Vagina (tissue), 2 donors: ENCODE results near the gene PIAS1. TPM values are rescaled to one million over a fixed set of nuclear protein-coding genes. Genes with fewer than 3 reads are reported as not detected.

Experiments
- DNase-seq, 2 donors: peaks; one replicate each; pipeline ENCODE4 v3.0.0-alpha.2; 2017; ENCODE audit errors: extremely low spot score in 2 of 2
- H3K27ac ChIP-seq: fragments of 200-600 bp; sonication (generic); one replicate; pipeline ENCODE4 v1.5.1; 2019
- H3K27me3 ChIP-seq: fragments of 200-600 bp; sonication (generic); one replicate; pipeline ENCODE4 v1.5.1; 2019
- H3K36me3 ChIP-seq, 2 donors: fragments of 200-600 bp; sonication (generic); one replicate each; pipeline ENCODE4 v1.5.1; 2017 to 2019
- H3K4me1 ChIP-seq: fragments of 200-600 bp; sonication (generic); one replicate; pipeline ENCODE4 v1.5.1; 2019
- H3K4me3 ChIP-seq, 2 donors: fragments of 200-600 bp; sonication (generic); 1 replicate in 1 of 2; 2 replicates in 1 of 2; pipeline ENCODE4 v1.5.1; 2016 to 2019
- H3K9me3 ChIP-seq: fragments of 200-600 bp; sonication (generic); one replicate; pipeline ENCODE4 v1.5.1; 2019
- POLR2A ChIP-seq, 2 donors: fragments of 450-650 bp; IDR thresholded peaks; one replicate each; pipeline ENCODE4 v1.6.1; 2017; ENCODE audit warnings: antibody characterized with exemption in 2 of 2, mild to moderate bottlenecking in 2 of 2, moderate library complexity in 2 of 2
- POLR2AphosphoS5 ChIP-seq, 2 donors: sonication (generic); formaldehyde crosslinking; IDR thresholded peaks; one replicate each; pipeline ENCODE4 v1.9.0; 2017; ENCODE audit warnings: antibody characterized with exemption in 2 of 2, mild to moderate bottlenecking in 2 of 2, low read depth in 1 of 2; ENCODE audit not compliant: insufficient read depth in 1 of 2
- intact Hi-C: fragments of 100-400 bp; cut with DNase I; formaldehyde crosslinking; loops from one replicate; pipeline ENCODE4 v1.15.1; 2023
- total RNA-seq: library from RNA; depleted of rRNA; stranded (reverse); fragments of >200 nt; gene quantifications from one replicate; pipeline ENCODE4 v1.2.3, GENCODE V29; 2016
- TF ChIP-seq, protein P1 (sequence below), 3 experiments: fragments of 450-650 bp in 2 of 3; fragments of 200-600 bp in 1 of 3; sonication (generic) in 1 of 3; IDR thresholded peaks; one replicate each; pipeline ENCODE4 v1.5.1; 2017 to 2019; ENCODE audit warnings: antibody characterized with exemption in 3 of 3, mild to moderate bottlenecking in 2 of 3, moderate library complexity in 2 of 3

The PIAS1 gene
- total RNA-seq, 1 donor from 2014 or later: 88.1 TPM

DNA sequence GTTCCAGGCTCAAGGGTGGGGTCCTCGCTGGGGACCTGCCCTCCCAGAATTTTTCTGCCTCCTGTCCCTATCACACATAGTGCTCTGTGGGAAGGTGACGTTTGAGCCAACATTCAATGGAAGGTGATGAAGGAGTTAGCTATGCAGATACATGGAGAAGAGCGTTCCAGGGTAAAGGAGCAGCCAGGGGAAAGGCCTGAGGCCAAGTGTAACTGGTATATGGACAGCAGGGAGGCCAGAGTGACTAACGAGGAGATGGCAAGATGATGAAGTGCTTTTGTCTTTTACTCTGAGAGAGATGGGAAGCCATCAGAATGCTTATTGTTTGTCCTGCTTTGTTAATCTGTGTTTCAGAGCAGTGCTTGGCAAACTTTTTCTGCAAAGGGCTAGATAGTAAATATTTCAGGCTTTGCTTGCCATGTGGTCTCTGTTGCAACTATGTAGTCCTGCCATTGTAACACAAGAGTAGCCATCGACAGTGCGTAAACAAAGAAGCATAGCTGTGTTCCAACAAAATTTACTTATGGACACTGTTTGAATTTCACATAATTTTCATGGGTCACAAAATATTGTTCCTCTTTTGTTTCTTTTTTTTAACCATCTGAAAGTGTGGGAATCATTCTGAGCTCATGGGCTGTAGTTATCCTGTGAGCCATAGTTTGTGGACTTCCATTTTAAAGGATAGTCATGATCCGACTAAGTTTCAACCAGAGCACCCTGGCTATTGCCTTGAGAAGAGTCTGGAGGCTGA lies 25.8 kb upstream of the PIAS1 start:
- no peak overlapping the region for H3K27ac ChIP-seq
- intact Hi-C loops: no loop called here
- no peak overlapping the region for H3K4me3 ChIP-seq
- no peaks in the 10 kb centered on the region for H3K9me3 ChIP-seq
- no peaks in the 10 kb centered on the region for H3K27me3 ChIP-seq
- TF ChIP-seq POLR2AphosphoS5 (IDR thresholded peaks at IDR 0.05; ENCODE audit: insufficient read depth in 1 of 2, low read depth in 1 of 2) (no peak), POLR2A (IDR thresholded peaks at IDR 0.05) (no peak)
- TF ChIP-seq, protein P1, sequence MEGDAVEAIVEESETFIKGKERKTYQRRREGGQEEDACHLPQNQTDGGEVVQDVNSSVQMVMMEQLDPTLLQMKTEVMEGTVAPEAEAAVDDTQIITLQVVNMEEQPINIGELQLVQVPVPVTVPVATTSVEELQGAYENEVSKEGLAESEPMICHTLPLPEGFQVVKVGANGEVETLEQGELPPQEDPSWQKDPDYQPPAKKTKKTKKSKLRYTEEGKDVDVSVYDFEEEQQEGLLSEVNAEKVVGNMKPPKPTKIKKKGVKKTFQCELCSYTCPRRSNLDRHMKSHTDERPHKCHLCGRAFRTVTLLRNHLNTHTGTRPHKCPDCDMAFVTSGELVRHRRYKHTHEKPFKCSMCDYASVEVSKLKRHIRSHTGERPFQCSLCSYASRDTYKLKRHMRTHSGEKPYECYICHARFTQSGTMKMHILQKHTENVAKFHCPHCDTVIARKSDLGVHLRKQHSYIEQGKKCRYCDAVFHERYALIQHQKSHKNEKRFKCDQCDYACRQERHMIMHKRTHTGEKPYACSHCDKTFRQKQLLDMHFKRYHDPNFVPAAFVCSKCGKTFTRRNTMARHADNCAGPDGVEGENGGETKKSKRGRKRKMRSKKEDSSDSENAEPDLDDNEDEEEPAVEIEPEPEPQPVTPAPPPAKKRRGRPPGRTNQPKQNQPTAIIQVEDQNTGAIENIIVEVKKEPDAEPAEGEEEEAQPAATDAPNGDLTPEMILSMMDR (IDR thresholded peaks at IDR 0.05): no peak
- no peaks in the 10 kb centered on the region for H3K4me1 ChIP-seq
- no peaks in the 10 kb centered on the region for H3K36me3 ChIP-seq
- DNase-seq: no peak

DNA sequence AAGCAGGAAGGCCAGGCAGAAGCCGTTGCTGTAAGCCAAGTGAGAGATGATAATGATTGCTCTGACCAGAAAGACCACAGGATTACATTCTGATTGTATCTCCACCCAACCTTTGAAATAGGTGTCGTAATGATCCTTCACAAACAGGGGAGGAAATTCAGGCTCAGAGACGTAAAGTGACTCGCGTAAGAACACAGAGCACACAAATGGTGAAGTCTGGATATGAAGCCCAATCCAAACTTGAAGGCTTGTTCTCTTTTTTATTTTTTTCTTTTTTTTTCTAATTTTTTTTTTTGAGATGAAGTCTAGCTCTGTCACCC lies 25.3 kb upstream of the PIAS1 start:
- no peaks in the 10 kb centered on the region for H3K27me3 ChIP-seq
- TF ChIP-seq POLR2AphosphoS5 (IDR thresholded peaks at IDR 0.05; ENCODE audit: insufficient read depth in 1 of 2, low read depth in 1 of 2): no peak
- no peak for TF ChIP-seq POLR2A (IDR thresholded peaks at IDR 0.05)
- TF ChIP-seq, protein P1 (IDR thresholded peaks at IDR 0.05): no peak
- no peaks in the 10 kb centered on the region for H3K9me3 ChIP-seq
- intact Hi-C loops: no loop called here
- DNase-seq: no peak
- no peaks in the 10 kb centered on the region for H3K4me1 ChIP-seq
- no peak overlapping the region for H3K4me3 ChIP-seq
- H3K36me3 ChIP-seq: no peaks in the 10 kb centered on the region
- no peak overlapping the region for H3K27ac ChIP-seq

DNA sequence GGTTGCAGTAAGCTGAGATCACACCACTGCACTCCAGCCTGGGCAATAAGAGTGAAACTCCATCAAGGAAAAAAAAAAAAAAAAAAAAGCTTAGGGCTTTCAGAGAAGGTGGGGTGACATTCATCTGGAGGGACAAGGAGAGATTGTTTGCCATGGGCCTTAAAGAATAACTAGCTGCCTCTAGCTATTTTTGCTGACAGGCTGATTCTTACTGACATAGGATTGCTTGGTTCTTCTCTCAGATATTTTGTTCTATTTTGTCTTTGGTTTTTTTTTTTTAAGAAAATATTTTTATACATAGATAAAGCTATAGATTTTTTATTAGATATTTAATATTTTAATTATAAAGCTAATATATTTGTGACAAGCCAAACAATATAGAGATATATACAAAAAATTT lies 24.2 kb upstream of the PIAS1 start:
- intact Hi-C loops: no loop called here
- no peak overlapping the region for H3K4me3 ChIP-seq
- DNase-seq: no peak
- TF ChIP-seq, protein P1 (IDR thresholded peaks at IDR 0.05): no peak
- TF ChIP-seq POLR2AphosphoS5 (IDR thresholded peaks at IDR 0.05; ENCODE audit: insufficient read depth in 1 of 2, low read depth in 1 of 2): no peak
- no peak for TF ChIP-seq POLR2A (IDR thresholded peaks at IDR 0.05)
- H3K27me3 ChIP-seq: no peaks in the 10 kb centered on the region
- H3K4me1 ChIP-seq: no peaks in the 10 kb centered on the region
- H3K9me3 ChIP-seq: no peaks in the 10 kb centered on the region
- no peaks in the 10 kb centered on the region for H3K36me3 ChIP-seq
- H3K27ac ChIP-seq: no peak overlapping the region

DNA sequence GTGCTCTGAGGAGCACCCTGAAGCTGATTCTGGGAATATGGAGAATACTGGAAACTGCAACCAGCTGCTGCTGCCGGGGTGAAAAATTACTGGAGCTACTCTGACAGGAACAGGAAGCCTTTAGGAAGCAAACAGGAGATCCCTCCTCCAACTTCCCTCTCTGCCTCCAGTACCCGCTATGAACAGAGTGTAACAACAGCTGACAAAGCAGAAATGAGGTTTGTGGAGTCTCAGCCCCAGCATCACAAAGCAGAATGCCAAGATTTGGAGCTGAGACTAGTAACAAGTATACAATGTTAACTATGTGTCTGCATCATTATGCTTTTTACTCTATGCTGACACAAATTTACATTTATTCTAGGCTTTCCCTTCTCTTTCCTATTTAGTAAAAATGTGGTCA lies 22.7 kb upstream of the PIAS1 start:
- Histone ChIP-seq H3K4me3 (no peak overlapping the region), H3K9me3 (no peaks in the 10 kb centered on the region), H3K36me3 (no peaks in the 10 kb centered on the region), H3K4me1 (no peaks in the 10 kb centered on the region), H3K27ac (no peak overlapping the region), H3K27me3 (no peaks in the 10 kb centered on the region)
- TF ChIP-seq POLR2A (IDR thresholded peaks at IDR 0.05) (no peak), POLR2AphosphoS5 (IDR thresholded peaks at IDR 0.05; ENCODE audit: insufficient read depth in 1 of 2, low read depth in 1 of 2) (no peak)
- TF ChIP-seq, protein P1 (IDR thresholded peaks at IDR 0.05): no peak
- no peak for DNase-seq
- intact Hi-C loops: no loop called here

DNA sequence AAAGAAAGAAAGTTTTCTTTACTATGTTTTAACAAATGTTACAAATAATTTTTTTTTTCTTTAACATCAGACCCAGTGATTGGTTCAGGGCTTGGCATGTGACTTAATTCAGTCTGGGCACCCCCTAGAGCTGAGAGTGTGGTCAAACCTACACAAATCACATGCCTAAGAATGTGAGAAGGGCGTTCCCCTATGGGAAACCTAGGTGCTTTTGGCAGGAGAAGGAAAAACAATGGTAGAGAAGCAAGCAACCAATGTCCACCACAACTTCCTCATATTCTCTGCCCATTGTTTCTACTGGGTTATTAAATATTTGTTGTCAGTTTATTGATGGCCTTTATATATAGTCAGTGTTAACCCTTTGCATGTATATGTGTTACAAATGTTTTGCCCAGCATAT lies 21.4 kb upstream of the PIAS1 start:
- Histone ChIP-seq H3K27me3 (no peaks in the 10 kb centered on the region), H3K36me3 (no peaks in the 10 kb centered on the region), H3K9me3 (no peaks in the 10 kb centered on the region), H3K4me3 (no peak overlapping the region), H3K4me1 (no peaks in the 10 kb centered on the region), H3K27ac (no peak overlapping the region)
- intact Hi-C loops: no loop called here
- no peak for DNase-seq
- TF ChIP-seq POLR2A (IDR thresholded peaks at IDR 0.05): no peak
- TF ChIP-seq, protein P1 (IDR thresholded peaks at IDR 0.05): no peak
- no peak for TF ChIP-seq POLR2AphosphoS5 (IDR thresholded peaks at IDR 0.05; ENCODE audit: insufficient read depth in 1 of 2, low read depth in 1 of 2)
